Stomach smooth muscle (tissue), 2 donors: ENCODE data around the gene MAP3K5.
A peak's percentile ranks its signal among the peaks of the same experiment; 100 is the strongest.

ENCODE experiments used
- H3K27ac ChIP-seq: one replicate; pipeline ENCODE4 v1.7.0; 2013; ENCODE audit warnings: mild to moderate bottlenecking, low read length, inconsistent platforms
- H3K27me3 ChIP-seq, 2 donors: one replicate each; pipeline ENCODE4 v1.7.0; 2013; ENCODE audit warnings: low read length in 2 of 2; ENCODE audit not compliant: insufficient read depth in 2 of 2, control insufficient read depth in 1 of 2
- H3K36me3 ChIP-seq, 2 donors: one replicate each; pipeline ENCODE4 v1.7.0; 2013; ENCODE audit warnings: low read length in 2 of 2; ENCODE audit not compliant: control insufficient read depth in 2 of 2, insufficient read depth in 2 of 2
- H3K4me1 ChIP-seq: one replicate; pipeline ENCODE4 v1.7.0; 2013; ENCODE audit warnings: low read length; ENCODE audit not compliant: control insufficient read depth, insufficient read depth
- H3K4me3 ChIP-seq, 2 donors: one replicate each; pipeline ENCODE4 v1.7.0; 2013; ENCODE audit warnings: low read length in 2 of 2
- H3K9ac ChIP-seq, 2 donors: one replicate each; pipeline ENCODE4 v1.7.0; 2013; ENCODE audit warnings: low read length in 2 of 2, mild to moderate bottlenecking in 1 of 2
- H3K9me3 ChIP-seq, 2 donors: one replicate each; pipeline ENCODE4 v1.7.0; 2013; ENCODE audit warnings: low read length in 2 of 2; ENCODE audit not compliant: control insufficient read depth in 2 of 2
- donor health status: healthy.
- donor health status: Pancreatic carcinoma.

MAP3K5 gene

GRCh38 chr6:136769759-136770158 is 22.5 kb downstream of the MAP3K5 start:
- Histone ChIP-seq H3K9ac (no peak overlapping the region), H3K27ac (no peak overlapping the region), H3K9me3 (peaks cover 0 to 3% of the 10 kb centered on the region in 2 donors), H3K27me3 (no peaks in the 10 kb centered on the region), H3K4me1 (peaks cover 2% of the 10 kb centered on the region), H3K36me3 (no peaks in the 10 kb centered on the region), H3K4me3 (no peak overlapping the region)

DNA sequence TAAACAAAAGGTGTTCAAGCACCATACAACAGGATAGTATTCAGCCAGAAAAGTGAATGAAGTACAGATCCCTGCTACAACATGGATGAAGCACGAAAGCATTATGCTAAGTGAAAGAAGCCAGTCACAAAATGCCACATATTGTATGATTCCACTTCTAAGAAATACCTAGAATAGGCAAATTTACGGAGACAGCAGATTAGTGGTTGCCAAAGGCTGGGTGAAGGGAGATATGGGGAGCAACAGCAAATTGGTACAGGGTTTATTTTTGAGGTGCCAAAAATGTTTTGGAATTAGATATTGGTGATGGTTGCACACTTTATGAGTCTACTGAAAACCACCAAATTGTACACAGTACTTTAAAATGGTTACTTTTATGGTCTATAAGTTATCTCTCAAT is 23.2 kb downstream of the MAP3K5 start:
- Histone ChIP-seq H3K27me3 (no peaks in the 10 kb centered on the region), H3K36me3 (no peaks in the 10 kb centered on the region), H3K4me1 (peaks cover 2% of the 10 kb centered on the region), H3K9me3 (peaks cover 0 to 3% of the 10 kb centered on the region in 2 donors), H3K4me3 (no peak overlapping the region), H3K9ac (no peak overlapping the region), H3K27ac (no peak overlapping the region)

GRCh38 chr6:136767570-136768309 is 24.5 kb downstream of the MAP3K5 start:
- Histone ChIP-seq H3K4me1 (peaks cover 4% of the 10 kb centered on the region), H3K27me3 (no peaks in the 10 kb centered on the region), H3K9ac (no peak overlapping the region), H3K36me3 (no peaks in the 10 kb centered on the region), H3K9me3 (peaks cover 0 to 3% of the 10 kb centered on the region in 2 donors), H3K27ac (no peak overlapping the region), H3K4me3 (no peak overlapping the region)

GRCh38 chr6:136767103-136767502 is 25.2 kb downstream of the MAP3K5 start:
- H3K4me1 ChIP-seq: peaks cover 11% of the 10 kb centered on the region
- H3K36me3 ChIP-seq: no peaks in the 10 kb centered on the region
- H3K27ac ChIP-seq: no peak overlapping the region
- no peak overlapping the region for H3K9ac ChIP-seq
- no peaks in the 10 kb centered on the region for H3K27me3 ChIP-seq
- no peak overlapping the region for H3K4me3 ChIP-seq
- H3K9me3 ChIP-seq: peaks cover 0 to 3% of the 10 kb centered on the region in 2 donors

DNA sequence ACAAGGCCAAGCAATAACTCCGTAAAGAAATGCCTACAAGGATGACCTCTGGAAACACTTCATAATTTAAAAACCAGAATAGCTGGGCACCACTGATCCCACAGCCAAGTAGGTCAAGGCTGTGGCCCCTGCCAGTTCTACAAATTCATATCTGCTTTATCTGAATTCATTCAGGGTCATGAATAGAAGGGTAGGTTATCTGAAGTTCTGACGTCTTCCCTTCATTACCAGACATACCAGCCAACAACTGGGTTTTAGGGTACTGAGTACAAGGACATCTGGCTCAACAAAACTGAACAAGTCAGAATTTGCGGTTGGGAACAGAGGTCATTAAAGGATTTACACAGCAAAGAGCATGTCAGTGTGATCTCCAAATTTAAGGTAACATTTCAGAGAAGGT is 26.0 kb downstream of the MAP3K5 start:
- no peaks in the 10 kb centered on the region for H3K36me3 ChIP-seq
- no peaks in the 10 kb centered on the region for H3K27me3 ChIP-seq
- H3K9ac ChIP-seq: no peak overlapping the region
- H3K4me3 ChIP-seq: no peak overlapping the region
- peaks cover 19% of the 10 kb centered on the region for H3K4me1 ChIP-seq
- no peak overlapping the region for H3K27ac ChIP-seq
- peaks cover 0 to 3% of the 10 kb centered on the region in 2 donors for H3K9me3 ChIP-seq

DNA sequence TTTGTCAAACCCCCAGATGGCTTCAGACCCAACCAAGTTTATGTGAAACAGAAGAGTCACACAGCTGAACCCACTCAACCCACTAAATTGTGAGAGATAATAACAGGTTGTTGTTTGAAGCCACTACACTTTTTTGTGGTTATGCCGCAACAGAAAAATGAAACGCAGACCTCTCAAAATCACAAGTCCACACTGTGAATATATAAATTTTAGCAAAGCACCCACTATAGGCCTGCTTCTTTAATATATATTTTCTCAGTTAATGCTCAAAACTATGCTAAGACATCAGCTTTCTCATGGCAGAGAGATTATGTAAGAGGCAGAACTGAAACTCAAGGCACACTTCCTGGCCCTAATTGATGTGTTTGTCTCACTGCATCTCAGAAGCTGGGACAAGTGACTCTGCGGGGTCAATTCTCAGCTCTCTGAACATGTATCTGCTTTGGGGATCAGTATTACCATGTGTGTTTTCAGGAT is 27.7 kb downstream of the MAP3K5 start:
- H3K4me1 ChIP-seq: peaks cover 25% of the 10 kb centered on the region
- H3K27ac ChIP-seq: no peak overlapping the region
- H3K4me3 ChIP-seq: no peak overlapping the region
- no peak overlapping the region for H3K9ac ChIP-seq
- H3K27me3 ChIP-seq: no peaks in the 10 kb centered on the region
- peaks cover 0 to 3% of the 10 kb centered on the region in 2 donors for H3K9me3 ChIP-seq
- no peaks in the 10 kb centered on the region for H3K36me3 ChIP-seq

DNA sequence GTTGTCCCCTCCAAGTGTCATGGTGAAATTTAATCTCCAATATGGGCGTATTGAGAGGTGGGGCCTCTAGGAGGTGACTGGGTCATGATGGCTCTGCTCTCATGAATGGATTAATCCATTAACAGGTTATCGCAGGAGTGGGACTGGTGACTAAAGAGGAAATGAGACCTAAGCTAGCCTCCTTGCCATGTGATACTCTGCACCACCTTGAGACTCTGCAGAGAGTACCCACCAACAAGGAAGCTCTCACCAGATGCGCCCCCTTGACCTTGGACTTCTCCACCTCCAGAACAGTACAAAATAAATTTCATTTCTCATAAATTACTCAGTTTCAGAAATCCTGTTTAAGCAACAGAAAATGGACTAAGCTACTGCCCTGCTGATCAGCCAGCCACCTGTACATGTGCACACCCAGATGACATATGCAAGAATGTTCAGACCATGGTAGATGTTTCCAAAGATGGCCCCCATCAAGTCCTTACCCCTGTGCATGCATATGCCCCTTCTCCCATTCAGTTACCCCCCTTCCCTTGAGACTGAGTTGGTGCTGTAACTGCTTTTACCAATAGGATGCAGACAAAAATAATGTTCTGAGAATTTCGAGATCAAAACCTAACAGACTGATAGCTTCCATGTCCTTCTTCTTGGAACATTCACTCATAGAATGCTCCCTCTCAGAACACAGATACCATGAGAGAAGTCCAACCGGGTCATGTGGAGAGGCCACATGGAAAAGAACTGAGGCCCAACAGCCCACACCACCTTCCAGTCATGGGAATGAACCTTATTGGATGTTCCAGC is 28.4 kb downstream of the MAP3K5 start:
- no peak overlapping the region for H3K4me3 ChIP-seq
- H3K4me1 ChIP-seq: peaks cover 25% of the 10 kb centered on the region
- H3K36me3 ChIP-seq: no peaks in the 10 kb centered on the region
- H3K9me3 ChIP-seq: no peaks in the 10 kb centered on the region
- H3K27me3 ChIP-seq: no peaks in the 10 kb centered on the region
- no peak overlapping the region for H3K27ac ChIP-seq
- H3K9ac ChIP-seq: no peak overlapping the region

GRCh38 chr6:136763255-136763654 is 29.0 kb downstream of the MAP3K5 start:
- H3K27ac ChIP-seq: no peak overlapping the region
- H3K4me1 ChIP-seq: peaks cover 25% of the 10 kb centered on the region
- H3K36me3 ChIP-seq: no peaks in the 10 kb centered on the region
- no peak overlapping the region for H3K9ac ChIP-seq
- no peak overlapping the region for H3K4me3 ChIP-seq
- H3K27me3 ChIP-seq: no peaks in the 10 kb centered on the region
- H3K9me3 ChIP-seq: no peaks in the 10 kb centered on the region

GRCh38 chr6:136762022-136762975 is 30.0 kb downstream of the MAP3K5 start:
- Histone ChIP-seq H3K27me3 (no peaks in the 10 kb centered on the region), H3K9me3 (no peaks in the 10 kb centered on the region), H3K4me3 (peak overlapping the region in 1 of 2 donors; percentile 61), H3K9ac (peak overlapping the region; percentile 6 to 60), H3K4me1 (peaks cover 25% of the 10 kb centered on the region), H3K27ac (peak overlapping the region; percentile 58), H3K36me3 (no peaks in the 10 kb centered on the region)

DNA sequence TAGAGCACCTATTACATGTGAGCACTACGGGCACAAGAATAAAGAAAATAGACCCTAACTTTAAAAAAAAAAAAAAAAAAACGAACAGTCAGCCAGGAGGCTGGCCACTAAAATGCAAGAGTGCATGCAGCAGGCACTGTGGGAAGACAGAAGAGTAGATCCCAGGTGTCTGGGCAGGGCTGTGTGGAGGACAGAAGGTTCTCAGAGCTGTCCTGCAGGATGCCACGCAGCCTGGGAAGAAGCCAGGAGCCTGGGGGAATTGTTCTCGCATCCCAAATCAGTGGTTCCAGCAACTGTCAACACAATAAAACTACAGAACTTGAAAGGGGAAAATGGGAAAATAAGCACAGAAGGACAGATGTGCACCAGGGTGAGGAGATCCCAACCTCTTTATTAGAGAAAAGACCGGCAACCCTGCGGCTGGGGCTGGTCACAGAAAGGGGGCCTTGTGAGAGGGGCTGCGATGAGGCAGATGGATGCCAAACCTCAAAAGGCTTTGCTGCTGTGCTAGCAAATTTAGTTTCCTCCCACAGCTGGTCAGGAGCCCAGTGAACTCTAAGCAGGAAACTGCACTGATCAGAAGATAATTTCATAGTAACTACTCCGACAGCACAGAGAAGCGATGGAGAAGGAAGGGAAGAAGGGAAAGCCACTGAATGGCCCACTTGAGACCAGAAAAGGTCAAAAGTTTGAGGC is 30.9 kb downstream of the MAP3K5 start:
- Histone ChIP-seq H3K4me1 (peaks cover 25% of the 10 kb centered on the region), H3K4me3 (peak overlapping the region; percentile 41 to 61), H3K27ac (peak overlapping the region; percentile 58), H3K9ac (peak overlapping the region; percentile 6 to 60), H3K9me3 (no peaks in the 10 kb centered on the region), H3K36me3 (no peaks in the 10 kb centered on the region), H3K27me3 (no peaks in the 10 kb centered on the region)
